Measurements from ENCODE around the gene CENPH. TPM values are rescaled to one million over a fixed set of nuclear protein-coding genes. Genes with fewer than 3 reads are reported as not detected.
A peak's percentile ranks its signal among the peaks of the same experiment; 100 is the strongest.

The CENPH gene
- total and polyA plus RNA-seq, 2 of the 13 experiments (the other 11 are each of a cell fraction or from before 2014, with no cell fraction given), result 11.2 to 28.8 TPM

GRCh38 chr5:69189162-69190086, at the start of gene CENPH (continued):
- peak; percentile 91 for TF ChIP-seq ARNT2 (CRISPR knock-in tag; IDR thresholded peaks at IDR 0.05; ENCODE audit: low read depth)
- TF ChIP-seq, protein P1, sequence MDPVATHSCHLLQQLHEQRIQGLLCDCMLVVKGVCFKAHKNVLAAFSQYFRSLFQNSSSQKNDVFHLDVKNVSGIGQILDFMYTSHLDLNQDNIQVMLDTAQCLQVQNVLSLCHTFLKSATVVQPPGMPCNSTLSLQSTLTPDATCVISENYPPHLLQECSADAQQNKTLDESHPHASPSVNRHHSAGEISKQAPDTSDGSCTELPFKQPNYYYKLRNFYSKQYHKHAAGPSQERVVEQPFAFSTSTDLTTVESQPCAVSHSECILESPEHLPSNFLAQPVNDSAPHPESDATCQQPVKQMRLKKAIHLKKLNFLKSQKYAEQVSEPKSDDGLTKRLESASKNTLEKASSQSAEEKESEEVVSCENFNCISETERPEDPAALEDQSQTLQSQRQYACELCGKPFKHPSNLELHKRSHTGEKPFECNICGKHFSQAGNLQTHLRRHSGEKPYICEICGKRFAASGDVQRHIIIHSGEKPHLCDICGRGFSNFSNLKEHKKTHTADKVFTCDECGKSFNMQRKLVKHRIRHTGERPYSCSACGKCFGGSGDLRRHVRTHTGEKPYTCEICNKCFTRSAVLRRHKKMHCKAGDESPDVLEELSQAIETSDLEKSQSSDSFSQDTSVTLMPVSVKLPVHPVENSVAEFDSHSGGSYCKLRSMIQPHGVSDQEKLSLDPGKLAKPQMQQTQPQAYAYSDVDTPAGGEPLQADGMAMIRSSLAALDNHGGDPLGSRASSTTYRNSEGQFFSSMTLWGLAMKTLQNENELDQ (CRISPR knock-in tag; IDR thresholded peaks at IDR 0.05; ENCODE audit: borderline replicate concordance), result no peak
- peak; percentile 75; the same call in 1 of the 2 replicates for TF ChIP-seq BRF2 (CRISPR knock-in tag; IDR thresholded peaks at IDR 0.05)
- TF ChIP-seq, protein P2, sequence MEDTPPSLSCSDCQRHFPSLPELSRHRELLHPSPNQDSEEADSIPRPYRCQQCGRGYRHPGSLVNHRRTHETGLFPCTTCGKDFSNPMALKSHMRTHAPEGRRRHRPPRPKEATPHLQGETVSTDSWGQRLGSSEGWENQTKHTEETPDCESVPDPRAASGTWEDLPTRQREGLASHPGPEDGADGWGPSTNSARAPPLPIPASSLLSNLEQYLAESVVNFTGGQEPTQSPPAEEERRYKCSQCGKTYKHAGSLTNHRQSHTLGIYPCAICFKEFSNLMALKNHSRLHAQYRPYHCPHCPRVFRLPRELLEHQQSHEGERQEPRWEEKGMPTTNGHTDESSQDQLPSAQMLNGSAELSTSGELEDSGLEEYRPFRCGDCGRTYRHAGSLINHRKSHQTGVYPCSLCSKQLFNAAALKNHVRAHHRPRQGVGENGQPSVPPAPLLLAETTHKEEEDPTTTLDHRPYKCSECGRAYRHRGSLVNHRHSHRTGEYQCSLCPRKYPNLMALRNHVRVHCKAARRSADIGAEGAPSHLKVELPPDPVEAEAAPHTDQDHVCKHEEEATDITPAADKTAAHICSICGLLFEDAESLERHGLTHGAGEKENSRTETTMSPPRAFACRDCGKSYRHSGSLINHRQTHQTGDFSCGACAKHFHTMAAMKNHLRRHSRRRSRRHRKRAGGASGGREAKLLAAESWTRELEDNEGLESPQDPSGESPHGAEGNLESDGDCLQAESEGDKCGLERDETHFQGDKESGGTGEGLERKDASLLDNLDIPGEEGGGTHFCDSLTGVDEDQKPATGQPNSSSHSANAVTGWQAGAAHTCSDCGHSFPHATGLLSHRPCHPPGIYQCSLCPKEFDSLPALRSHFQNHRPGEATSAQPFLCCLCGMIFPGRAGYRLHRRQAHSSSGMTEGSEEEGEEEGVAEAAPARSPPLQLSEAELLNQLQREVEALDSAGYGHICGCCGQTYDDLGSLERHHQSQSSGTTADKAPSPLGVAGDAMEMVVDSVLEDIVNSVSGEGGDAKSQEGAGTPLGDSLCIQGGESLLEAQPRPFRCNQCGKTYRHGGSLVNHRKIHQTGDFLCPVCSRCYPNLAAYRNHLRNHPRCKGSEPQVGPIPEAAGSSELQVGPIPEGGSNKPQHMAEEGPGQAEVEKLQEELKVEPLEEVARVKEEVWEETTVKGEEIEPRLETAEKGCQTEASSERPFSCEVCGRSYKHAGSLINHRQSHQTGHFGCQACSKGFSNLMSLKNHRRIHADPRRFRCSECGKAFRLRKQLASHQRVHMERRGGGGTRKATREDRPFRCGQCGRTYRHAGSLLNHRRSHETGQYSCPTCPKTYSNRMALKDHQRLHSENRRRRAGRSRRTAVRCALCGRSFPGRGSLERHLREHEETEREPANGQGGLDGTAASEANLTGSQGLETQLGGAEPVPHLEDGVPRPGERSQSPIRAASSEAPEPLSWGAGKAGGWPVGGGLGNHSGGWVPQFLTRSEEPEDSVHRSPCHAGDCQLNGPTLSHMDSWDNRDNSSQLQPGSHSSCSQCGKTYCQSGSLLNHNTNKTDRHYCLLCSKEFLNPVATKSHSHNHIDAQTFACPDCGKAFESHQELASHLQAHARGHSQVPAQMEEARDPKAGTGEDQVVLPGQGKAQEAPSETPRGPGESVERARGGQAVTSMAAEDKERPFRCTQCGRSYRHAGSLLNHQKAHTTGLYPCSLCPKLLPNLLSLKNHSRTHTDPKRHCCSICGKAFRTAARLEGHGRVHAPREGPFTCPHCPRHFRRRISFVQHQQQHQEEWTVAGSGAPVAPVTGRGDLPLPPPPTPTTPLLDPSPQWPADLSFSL (CRISPR knock-in tag; IDR thresholded peaks at IDR 0.05), result no peak
- TF ChIP-seq ZSCAN29 (CRISPR knock-in tag; conservative IDR thresholded peaks at IDR 0.05), result no peak
- no peak for TF ChIP-seq THYN1 (CRISPR knock-in tag; IDR thresholded peaks at IDR 0.05; ENCODE audit: borderline replicate concordance, low read depth)
- peak; percentile 42; the same call in 1 of the 2 replicates for TF ChIP-seq ZNF710 (CRISPR knock-in tag; IDR thresholded peaks at IDR 0.05; ENCODE audit: borderline replicate concordance)
- no peak for TF ChIP-seq CREB1 (IDR thresholded peaks at IDR 0.05)
- TF ChIP-seq CREB1 (CRISPR knock-in tag; IDR thresholded peaks at IDR 0.05), result peak; percentile 60
- peak; percentile 73 for TF ChIP-seq SP2 (CRISPR knock-in tag; IDR thresholded peaks at IDR 0.05)
- peak; percentile 20; the same call in 1 of the 2 replicates for TF ChIP-seq STAG1 (CRISPR knock-in tag; IDR thresholded peaks at IDR 0.05)
- no peak for TF ChIP-seq DR1 (CRISPR knock-in tag; IDR thresholded peaks at IDR 0.05)
- peak; percentile 43 for TF ChIP-seq SP5 (CRISPR knock-in tag; IDR thresholded peaks at IDR 0.05; ENCODE audit: borderline replicate concordance, low read depth)
- TF ChIP-seq ZNF749 (CRISPR knock-in tag; IDR thresholded peaks at IDR 0.05; ENCODE audit: borderline replicate concordance), result peak; percentile 71; the same call in 1 of the 2 replicates
- TF ChIP-seq ZNF547 (CRISPR knock-in tag; IDR thresholded peaks at IDR 0.05), result peak; percentile 87
- TF ChIP-seq MLLT10 (CRISPR knock-in tag; IDR thresholded peaks at IDR 0.05), result no peak

All from HepG2 (cell line).